Bronchial epithelial cell (primary cell): ENCODE data around the gene UVRAG. TPM values are rescaled to one million over a fixed set of nuclear protein-coding genes. Genes with fewer than 3 reads are reported as not detected.

ENCODE experiments used
- DNase-seq: peaks from one replicate; pipeline ENCODE4 v3.0.0-alpha.2; 2010; ENCODE audit warnings: low read depth
- FAIRE-seq: peaks from 2 replicates; lab custom pipeline; 2011; peaks lifted over from hg19 to GRCh38; lab: Jason Lieb, UNC
- H3K27me3 ChIP-seq: 2 replicates; pipeline ENCODE4 v1.5.1; 2011; ENCODE audit warnings: low read length; ENCODE audit not compliant: control insufficient read depth, insufficient read depth
- H3K36me3 ChIP-seq: 2 replicates; pipeline ENCODE4 v1.5.1; 2011; ENCODE audit warnings: low read length; ENCODE audit not compliant: control insufficient read depth, insufficient read depth
- H3K4me3 ChIP-seq: 2 replicates; pipeline ENCODE4 v1.5.1; 2011; ENCODE audit warnings: mild to moderate bottlenecking, low read depth, low read length, control low read depth
- total RNA-seq: library from RNA; depleted of rRNA; stranded (reverse); fragments of >200 nt; gene quantifications from 2 replicates; pipeline ENCODE4 v1.2.1, GENCODE V29; 2014
- TF ChIP-seq, protein P1 (sequence below): IDR thresholded peaks from 2 replicates; pipeline ENCODE4 v1.5.1; 2011; ENCODE audit warnings: mild to moderate bottlenecking, moderate library complexity, low read length, control low read depth, inconsistent platforms; ENCODE audit not compliant: insufficient read depth, severe bottlenecking

UVRAG gene
- total RNA-seq, 1 donor from 2014 or later, result 11.1 TPM

DNA sequence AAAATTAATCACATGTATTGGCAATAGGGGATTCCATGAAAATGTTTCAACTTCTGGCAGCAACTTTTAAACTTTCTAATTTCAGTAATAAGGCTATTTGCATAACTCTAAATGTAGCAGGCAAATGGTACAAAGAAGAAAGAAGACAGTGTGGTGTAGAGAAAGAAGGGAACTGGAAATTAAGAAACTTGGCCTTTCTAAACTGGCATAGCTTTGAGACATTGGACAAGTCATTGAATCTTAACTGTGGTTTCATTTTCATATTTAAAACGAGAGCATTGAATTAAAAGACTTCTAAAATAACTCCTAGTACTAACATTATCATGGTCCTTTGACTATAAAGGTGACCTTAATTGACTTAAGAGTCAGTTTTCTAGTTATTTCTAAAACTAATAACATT lies 125.0 kb downstream of the UVRAG start:
- Histone ChIP-seq H3K36me3 (no peaks in the 10 kb centered on the region), H3K4me3 (no peak overlapping the region), H3K27me3 (no peaks in the 10 kb centered on the region)
- FAIRE-seq (no peak), DNase-seq (no peak)
- TF ChIP-seq, protein P1, sequence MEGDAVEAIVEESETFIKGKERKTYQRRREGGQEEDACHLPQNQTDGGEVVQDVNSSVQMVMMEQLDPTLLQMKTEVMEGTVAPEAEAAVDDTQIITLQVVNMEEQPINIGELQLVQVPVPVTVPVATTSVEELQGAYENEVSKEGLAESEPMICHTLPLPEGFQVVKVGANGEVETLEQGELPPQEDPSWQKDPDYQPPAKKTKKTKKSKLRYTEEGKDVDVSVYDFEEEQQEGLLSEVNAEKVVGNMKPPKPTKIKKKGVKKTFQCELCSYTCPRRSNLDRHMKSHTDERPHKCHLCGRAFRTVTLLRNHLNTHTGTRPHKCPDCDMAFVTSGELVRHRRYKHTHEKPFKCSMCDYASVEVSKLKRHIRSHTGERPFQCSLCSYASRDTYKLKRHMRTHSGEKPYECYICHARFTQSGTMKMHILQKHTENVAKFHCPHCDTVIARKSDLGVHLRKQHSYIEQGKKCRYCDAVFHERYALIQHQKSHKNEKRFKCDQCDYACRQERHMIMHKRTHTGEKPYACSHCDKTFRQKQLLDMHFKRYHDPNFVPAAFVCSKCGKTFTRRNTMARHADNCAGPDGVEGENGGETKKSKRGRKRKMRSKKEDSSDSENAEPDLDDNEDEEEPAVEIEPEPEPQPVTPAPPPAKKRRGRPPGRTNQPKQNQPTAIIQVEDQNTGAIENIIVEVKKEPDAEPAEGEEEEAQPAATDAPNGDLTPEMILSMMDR, result no peak

DNA sequence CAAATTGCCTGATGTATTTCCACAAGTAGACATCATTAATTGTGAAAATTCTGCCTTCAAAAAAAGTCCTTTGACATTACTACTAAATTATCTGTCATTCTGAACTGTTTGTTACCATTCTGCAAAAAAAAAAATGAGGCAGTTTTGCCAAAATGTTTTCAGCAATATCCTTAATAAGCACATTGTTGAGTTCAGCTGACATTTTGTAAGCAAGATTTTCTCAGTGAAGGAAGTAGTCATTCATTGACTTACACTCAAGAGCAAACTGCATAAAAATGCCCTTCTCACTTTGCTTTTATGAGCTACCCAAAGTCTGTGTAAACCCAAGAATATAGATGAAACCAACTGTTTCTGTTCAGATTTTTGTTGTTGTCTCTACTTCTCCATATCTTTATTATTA lies 125.9 kb downstream of the UVRAG start:
- no peak for DNase-seq
- TF ChIP-seq, protein P1, result no peak
- Histone ChIP-seq H3K4me3 (no peak overlapping the region), H3K36me3 (no peaks in the 10 kb centered on the region), H3K27me3 (no peaks in the 10 kb centered on the region)
- no peak for FAIRE-seq

DNA sequence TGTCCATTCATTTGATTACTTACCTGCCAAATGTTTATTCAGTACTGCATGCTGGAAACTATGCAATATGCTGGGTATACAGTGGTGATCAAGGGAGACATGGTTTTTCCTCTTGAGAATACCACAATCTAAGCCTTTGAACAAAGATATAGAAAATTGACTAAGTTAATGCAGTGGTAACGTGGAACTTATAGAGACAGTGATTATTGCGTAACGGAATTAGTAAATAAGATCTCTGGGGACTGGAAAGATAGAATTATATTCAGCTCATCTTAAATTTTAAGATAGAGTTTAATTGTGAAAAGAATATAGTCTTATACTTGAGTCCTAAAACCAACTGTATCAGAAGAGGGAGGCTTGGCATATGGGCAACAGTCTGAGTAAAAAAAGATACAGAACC lies 129.5 kb downstream of the UVRAG start:
- no peaks in the 10 kb centered on the region for H3K27me3 ChIP-seq
- H3K36me3 ChIP-seq, result no peaks in the 10 kb centered on the region
- no peak for DNase-seq
- FAIRE-seq, result no peak
- no peak overlapping the region for H3K4me3 ChIP-seq
- TF ChIP-seq, protein P1, result no peak

- DNase-seq (no peak), FAIRE-seq (no peak)
- TF ChIP-seq, protein P1, result no peak
- H3K27me3 ChIP-seq, result no peaks in the 10 kb centered on the region
- no peak overlapping the region for H3K4me3 ChIP-seq
- no peaks in the 10 kb centered on the region for H3K36me3 ChIP-seq
Observed at GRCh38 chr11:75945446-75945845, 130.4 kb downstream of the UVRAG start.

DNA sequence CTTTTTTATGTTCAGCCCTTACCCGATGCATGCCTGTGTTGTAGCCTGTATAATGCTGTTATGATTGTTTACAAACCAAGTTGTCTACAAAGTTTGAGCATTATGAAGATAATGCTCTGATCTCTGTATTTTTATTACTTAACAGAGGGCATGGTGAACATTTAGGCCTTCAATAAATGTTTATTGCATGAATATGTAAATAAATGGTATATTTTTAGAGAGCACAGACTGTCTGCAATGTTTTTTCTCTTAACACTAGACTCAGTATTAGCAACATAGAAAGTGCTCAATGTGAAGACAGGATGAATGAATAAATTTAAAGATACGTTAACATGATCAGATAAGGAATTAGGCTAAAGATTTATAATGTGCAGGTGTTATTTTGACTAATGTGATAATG lies 130.9 kb downstream of the UVRAG start:
- FAIRE-seq, result no peak

More for the DNA sequence above, 130.9 kb downstream of the UVRAG start:
- DNase-seq, result no peak
- TF ChIP-seq, protein P1, result no peak
- H3K36me3 ChIP-seq, result no peaks in the 10 kb centered on the region
- H3K4me3 ChIP-seq, result no peak overlapping the region
- no peaks in the 10 kb centered on the region for H3K27me3 ChIP-seq
